Measurements from ENCODE around the gene RHCG. TPM values are rescaled to one million over a fixed set of nuclear protein-coding genes. Genes with fewer than 3 reads are reported as not detected.

The RHCG gene
- total and polyA plus RNA-seq, 4 donors = 0.17 to 0.37 (median 0.25) TPM; not detected in 1

- H3K27me3 ChIP-seq (ENCODE audit: control insufficient read depth in 3 of 3, insufficient read depth in 3 of 3, low read length in 2 of 3) = peaks cover 0 to 41% (median 3%) of the 10 kb centered on the region in 3 donors
Measured at GRCh38 chr15:89430530-89431341, 65.6 kb downstream of the RHCG start.

GRCh38 chr15:89429986-89430385, 66.4 kb downstream of the RHCG start:
- H3K9ac ChIP-seq (ENCODE audit: insufficient read depth in 1 of 2, low read length in 2 of 2) = no peak overlapping the region
- TF ChIP-seq, protein P1, sequence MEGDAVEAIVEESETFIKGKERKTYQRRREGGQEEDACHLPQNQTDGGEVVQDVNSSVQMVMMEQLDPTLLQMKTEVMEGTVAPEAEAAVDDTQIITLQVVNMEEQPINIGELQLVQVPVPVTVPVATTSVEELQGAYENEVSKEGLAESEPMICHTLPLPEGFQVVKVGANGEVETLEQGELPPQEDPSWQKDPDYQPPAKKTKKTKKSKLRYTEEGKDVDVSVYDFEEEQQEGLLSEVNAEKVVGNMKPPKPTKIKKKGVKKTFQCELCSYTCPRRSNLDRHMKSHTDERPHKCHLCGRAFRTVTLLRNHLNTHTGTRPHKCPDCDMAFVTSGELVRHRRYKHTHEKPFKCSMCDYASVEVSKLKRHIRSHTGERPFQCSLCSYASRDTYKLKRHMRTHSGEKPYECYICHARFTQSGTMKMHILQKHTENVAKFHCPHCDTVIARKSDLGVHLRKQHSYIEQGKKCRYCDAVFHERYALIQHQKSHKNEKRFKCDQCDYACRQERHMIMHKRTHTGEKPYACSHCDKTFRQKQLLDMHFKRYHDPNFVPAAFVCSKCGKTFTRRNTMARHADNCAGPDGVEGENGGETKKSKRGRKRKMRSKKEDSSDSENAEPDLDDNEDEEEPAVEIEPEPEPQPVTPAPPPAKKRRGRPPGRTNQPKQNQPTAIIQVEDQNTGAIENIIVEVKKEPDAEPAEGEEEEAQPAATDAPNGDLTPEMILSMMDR (IDR thresholded peaks at IDR 0.05; ENCODE audit: control extremely low read depth, extremely low read depth) = no peak
- DNase-seq = no peak
- no peak overlapping the region for H3K4me3 ChIP-seq
- no peak overlapping the region for H3K27ac ChIP-seq (ENCODE audit: low read depth in 1 of 2, low read length in 1 of 2)
- H3K36me3 ChIP-seq (ENCODE audit: control insufficient read depth in 4 of 4, insufficient read depth in 4 of 4, low read length in 4 of 4) = no peaks in the 10 kb centered on the region
- no peak for ATAC-seq (ENCODE audit: insufficient read depth, low FRiP score)
- no peaks in the 10 kb centered on the region for H3K9me3 ChIP-seq (ENCODE audit: control insufficient read depth in 4 of 4, insufficient read depth in 3 of 4, low read length in 3 of 4)
- 76 to 78% methylated on average over 2 of the region's 2 CpGs for WGBS, 2 donors
- H3K27me3 ChIP-seq (ENCODE audit: control insufficient read depth in 3 of 3, insufficient read depth in 3 of 3, low read length in 2 of 3) = peaks cover 0 to 45% (median 3%) of the 10 kb centered on the region in 3 donors
- H3K4me1 ChIP-seq (ENCODE audit: control insufficient read depth in 5 of 5, insufficient read depth in 5 of 5, low read length in 5 of 5) = peaks cover 0 to 3% (median 0%) of the 10 kb centered on the region in 5 donors

More at GRCh38 chr15:89430530-89431341, 65.6 kb downstream of the RHCG start:
- H3K27ac ChIP-seq (ENCODE audit: low read depth in 1 of 2, low read length in 1 of 2) = no peak overlapping the region
- ATAC-seq (ENCODE audit: insufficient read depth, low FRiP score) = peak; percentile 91
- H3K4me1 ChIP-seq (ENCODE audit: control insufficient read depth in 5 of 5, insufficient read depth in 5 of 5, low read length in 5 of 5) = peaks cover 0 to 3% (median 0%) of the 10 kb centered on the region in 5 donors
- no peaks in the 10 kb centered on the region for H3K9me3 ChIP-seq (ENCODE audit: control insufficient read depth in 4 of 4, insufficient read depth in 3 of 4, low read length in 3 of 4)
- no peaks in the 10 kb centered on the region for H3K36me3 ChIP-seq (ENCODE audit: control insufficient read depth in 4 of 4, insufficient read depth in 4 of 4, low read length in 4 of 4)
- TF ChIP-seq, protein P1 (IDR thresholded peaks at IDR 0.05; ENCODE audit: control extremely low read depth, extremely low read depth) = peak; percentile 97
- 3 to 4% methylated on average over 44 of the region's 44 CpGs for WGBS, 2 donors
- peak; percentile 81 to 86 (median 81) for DNase-seq
- no peak overlapping the region for H3K4me3 ChIP-seq
- H3K9ac ChIP-seq (ENCODE audit: insufficient read depth in 1 of 2, low read length in 2 of 2) = no peak overlapping the region

GRCh38 chr15:89429023-89429422, 67.4 kb downstream of the RHCG start:
- DNase-seq = no peak
- no peak for ATAC-seq (ENCODE audit: insufficient read depth, low FRiP score)
- no peak overlapping the region for H3K4me3 ChIP-seq
- H3K27me3 ChIP-seq (ENCODE audit: control insufficient read depth in 3 of 3, insufficient read depth in 3 of 3, low read length in 2 of 3) = peaks cover 0 to 45% (median 3%) of the 10 kb centered on the region in 3 donors
- TF ChIP-seq, protein P1 (IDR thresholded peaks at IDR 0.05; ENCODE audit: control extremely low read depth, extremely low read depth) = no peak
- no peak overlapping the region for H3K27ac ChIP-seq (ENCODE audit: low read depth in 1 of 2, low read length in 1 of 2)
- peaks cover 0 to 3% (median 0%) of the 10 kb centered on the region in 5 donors for H3K4me1 ChIP-seq (ENCODE audit: control insufficient read depth in 5 of 5, insufficient read depth in 5 of 5, low read length in 5 of 5)
- H3K36me3 ChIP-seq (ENCODE audit: control insufficient read depth in 4 of 4, insufficient read depth in 4 of 4, low read length in 4 of 4) = no peaks in the 10 kb centered on the region
- H3K9ac ChIP-seq (ENCODE audit: insufficient read depth in 1 of 2, low read length in 2 of 2) = no peak overlapping the region
- 14 to 32% methylated on average over 1 of the region's 1 CpG for WGBS, 2 donors
- no peaks in the 10 kb centered on the region for H3K9me3 ChIP-seq (ENCODE audit: control insufficient read depth in 4 of 4, insufficient read depth in 3 of 4, low read length in 3 of 4)

All from lung (tissue), 12 donors.